Frontal cortex (tissue), 4 donors: ENCODE measurements around the gene TMPRSS6. TPM values are rescaled to one million over a fixed set of nuclear protein-coding genes. Genes with fewer than 3 reads are reported as not detected.

Experiments
- DNase-seq, 2 donors: peaks; one replicate each; pipeline ENCODE4 v3.0.0; 2012; ENCODE audit warnings: low spot score in 2 of 2
- FAIRE-seq: peaks from 2 replicates; lab custom pipeline; 2012; peaks lifted over from hg19 to GRCh38; lab: Jason Lieb, UNC
- total RNA-seq: library from RNA; depleted of rRNA; stranded (reverse); fragments of >200 nt; gene quantifications from one replicate; pipeline ENCODE4 v1.2.3, GENCODE V29; 2014
- donor health status: control.
- donor health status: control.
- donor health status: control.

Gene TMPRSS6
- total RNA-seq, 1 donor from 2014 or later = not detected

GRCh38 chr22:37094239-37094638, 15.3 kb downstream of the TMPRSS6 start:
- FAIRE-seq = no peak
- DNase-seq = no peak

- no peak for FAIRE-seq
- DNase-seq = no peak
These were observed 16.5 kb downstream of the TMPRSS6 start for GRCh38 chr22:37092997-37093396.

GRCh38 chr22:37091994-37092393, 17.5 kb downstream of the TMPRSS6 start:
- DNase-seq (no peak), FAIRE-seq (no peak)

GRCh38 chr22:37090920-37091695, 18.4 kb downstream of the TMPRSS6 start:
- FAIRE-seq (no peak), DNase-seq (no peak)

- no peak for DNase-seq
- FAIRE-seq = no peak
These were observed 20.1 kb downstream of the TMPRSS6 start for GRCh38 chr22:37089434-37089833.

GRCh38 chr22:37088750-37089408, 20.6 kb downstream of the TMPRSS6 start:
- DNase-seq = no peak
- no peak for FAIRE-seq

- FAIRE-seq (no peak), DNase-seq (no peak)
These were observed 21.4 kb downstream of the TMPRSS6 start for GRCh38 chr22:37088108-37088605.

GRCh38 chr22:37086184-37086583, 23.3 kb downstream of the TMPRSS6 start:
- no peak for DNase-seq
- FAIRE-seq = no peak

GRCh38 chr22:37084385-37084784, 25.1 kb downstream of the TMPRSS6 start:
- FAIRE-seq (no peak), DNase-seq (no peak)

- FAIRE-seq = no peak
- DNase-seq = no peak
These were observed 25.6 kb downstream of the TMPRSS6 start for GRCh38 chr22:37083914-37084313.

GRCh38 chr22:37082251-37082873, 27.2 kb downstream of the TMPRSS6 start:
- no peak for FAIRE-seq
- DNase-seq = no peak

- FAIRE-seq (no peak), DNase-seq (no peak)
These were observed 28.7 kb downstream of the TMPRSS6 start for GRCh38 chr22:37080838-37081237.

GRCh38 chr22:37080438-37080837, 29.1 kb downstream of the TMPRSS6 start:
- FAIRE-seq = no peak
- no peak for DNase-seq

GRCh38 chr22:37079668-37080171, 29.8 kb downstream of the TMPRSS6 start:
- DNase-seq (no peak), FAIRE-seq (no peak)

- FAIRE-seq (no peak), DNase-seq (no peak)
These were observed 30.4 kb downstream of the TMPRSS6 start for GRCh38 chr22:37079158-37079557.

- peak; percentile 51 to 76 for DNase-seq
- no peak for FAIRE-seq
These were observed 31.6 kb downstream of the TMPRSS6 start for GRCh38 chr22:37077802-37078448.

- no peak for FAIRE-seq
- DNase-seq = no peak
These were observed 33.6 kb downstream of the TMPRSS6 start for GRCh38 chr22:37075822-37076433.

GRCh38 chr22:37075046-37075445, 34.5 kb downstream of the TMPRSS6 start:
- DNase-seq (no peak), FAIRE-seq (no peak)

- no peak for DNase-seq
- FAIRE-seq = no peak
These were observed 35.0 kb downstream of the TMPRSS6 start for GRCh38 chr22:37074537-37074936.

GRCh38 chr22:37072673-37073072, 36.8 kb downstream of the TMPRSS6 start:
- FAIRE-seq (no peak), DNase-seq (no peak)
